Measurements from ENCODE around the gene WWC2.
"Not testable (repeated sequence)": the region's sequence is repeated elsewhere in the genome, so short reads cannot be mapped to it uniquely, and the experiment has no call there.

Gene WWC2

DNA sequence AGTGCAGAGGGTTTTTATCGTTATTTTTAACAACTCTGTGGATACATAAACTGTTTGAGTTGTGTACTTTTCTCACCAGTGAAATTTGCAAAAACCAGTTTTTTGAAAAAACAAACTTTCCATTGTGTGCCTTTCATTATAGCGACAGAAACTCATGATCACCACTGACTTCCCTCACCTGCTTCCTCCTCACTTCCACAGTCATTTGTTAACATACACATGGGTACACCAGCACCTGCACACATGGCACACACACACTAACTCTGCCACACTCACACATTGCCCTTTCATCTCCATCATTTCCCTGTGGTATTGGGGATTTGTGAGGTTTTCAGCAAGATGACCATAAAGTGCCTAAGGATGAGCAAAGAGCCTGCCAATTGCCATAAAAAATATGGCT is 200.4 kb downstream of the WWC2 start:
- no peak for DNase-seq (ENCODE audit: low read depth in 2 of 2)

DNA sequence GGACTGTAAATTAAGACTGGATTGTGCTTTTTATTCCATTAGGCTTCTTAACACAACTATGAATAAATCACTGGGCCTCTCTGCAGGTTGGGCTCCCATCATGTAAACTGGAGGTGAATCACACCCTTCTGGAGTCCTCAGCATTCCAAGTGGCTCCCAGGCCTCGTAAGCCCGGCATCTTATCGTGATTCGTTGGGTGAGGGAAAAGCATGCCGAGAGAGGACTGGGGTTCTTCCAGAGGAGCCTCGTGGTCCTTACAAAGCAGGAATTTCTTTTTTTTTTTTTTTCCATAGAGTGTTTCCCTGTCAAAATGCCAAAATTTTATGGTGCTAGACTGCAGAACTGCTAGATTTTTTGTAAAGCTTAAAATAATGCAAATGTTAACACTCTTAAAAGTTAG is 201.0 kb downstream of the WWC2 start:
- no peak for DNase-seq (ENCODE audit: low read depth in 2 of 2)

DNA sequence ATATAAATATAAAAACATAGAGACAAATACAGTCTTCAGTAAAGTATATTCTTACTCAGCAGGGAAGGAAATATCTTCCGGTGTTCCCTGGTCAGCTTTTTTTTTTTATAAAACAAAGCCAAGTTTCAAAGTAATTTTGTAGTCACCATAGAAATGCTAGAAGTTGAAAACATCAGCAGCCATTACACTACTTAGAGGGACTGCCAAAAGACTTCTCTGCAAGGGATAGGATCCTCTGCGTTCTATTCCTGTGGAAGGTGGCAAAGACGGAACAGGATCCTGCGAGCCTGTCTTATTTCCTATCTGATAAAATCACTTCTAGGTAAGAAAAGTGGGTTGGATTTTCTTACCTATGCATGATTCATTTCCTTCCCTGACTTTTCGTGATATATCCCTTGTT is 201.6 kb downstream of the WWC2 start:
- DNase-seq (ENCODE audit: low read depth in 2 of 2): no peak

DNA sequence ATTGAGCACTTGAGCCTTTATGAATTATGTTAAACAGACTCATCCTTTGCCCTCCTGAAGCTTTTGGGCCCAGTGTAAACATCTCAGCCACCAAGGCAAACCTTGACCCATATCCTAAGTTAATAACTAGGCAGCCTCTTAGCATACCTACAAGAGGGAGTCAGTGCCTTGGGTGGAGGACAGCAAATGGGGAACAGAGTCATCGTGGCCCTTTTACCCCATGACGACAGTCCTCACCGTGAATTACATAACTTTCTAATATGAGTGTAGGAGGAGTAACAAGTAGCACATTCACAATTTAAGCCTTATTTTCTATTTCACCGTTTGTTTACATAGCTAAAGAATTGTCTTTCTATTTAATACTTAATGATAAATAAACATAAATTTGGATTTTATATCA is 204.2 kb downstream of the WWC2 start:
- DNase-seq (ENCODE audit: low read depth in 2 of 2): no peak

DNA sequence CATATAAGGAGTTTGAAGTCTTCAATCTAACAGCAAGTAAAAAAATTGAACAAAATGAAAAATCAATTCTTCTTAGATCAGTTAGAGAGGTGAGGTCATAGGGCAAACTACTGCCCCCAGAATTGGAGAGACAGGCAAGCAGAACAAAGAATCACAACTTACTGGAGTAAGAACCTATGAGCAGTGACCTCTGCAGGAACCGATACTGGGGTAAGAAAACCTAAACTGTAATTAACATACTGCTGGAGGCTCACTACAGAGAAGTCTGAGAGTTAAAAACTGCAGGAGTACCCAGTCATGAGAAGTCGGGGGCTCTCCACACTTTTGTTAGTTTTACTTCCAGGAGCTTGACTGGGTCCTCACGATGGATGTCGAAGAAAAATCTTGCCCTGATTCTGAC is 205.0 kb downstream of the WWC2 start:
- DNase-seq (ENCODE audit: low read depth in 2 of 2): no peak

DNA sequence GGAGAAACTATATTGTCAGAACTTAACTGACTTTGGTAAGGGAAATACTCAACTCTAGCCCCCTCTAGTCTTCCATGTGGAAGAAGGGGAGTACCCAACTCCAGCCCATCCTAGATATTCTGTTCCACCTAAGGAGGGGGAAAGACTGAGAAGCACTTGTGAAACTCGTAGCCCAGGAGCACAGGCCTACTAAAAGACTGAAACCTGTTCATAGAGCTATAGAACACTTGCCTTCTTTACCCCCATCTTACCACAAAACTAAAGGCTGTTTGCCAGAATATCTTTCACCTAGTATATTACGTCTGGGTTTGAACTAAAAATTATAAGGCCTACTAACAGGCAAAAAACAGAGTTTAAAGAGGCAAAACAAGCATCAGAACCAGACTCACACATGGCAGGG is 205.5 kb downstream of the WWC2 start:
- no peak for DNase-seq (ENCODE audit: low read depth in 2 of 2)

DNA sequence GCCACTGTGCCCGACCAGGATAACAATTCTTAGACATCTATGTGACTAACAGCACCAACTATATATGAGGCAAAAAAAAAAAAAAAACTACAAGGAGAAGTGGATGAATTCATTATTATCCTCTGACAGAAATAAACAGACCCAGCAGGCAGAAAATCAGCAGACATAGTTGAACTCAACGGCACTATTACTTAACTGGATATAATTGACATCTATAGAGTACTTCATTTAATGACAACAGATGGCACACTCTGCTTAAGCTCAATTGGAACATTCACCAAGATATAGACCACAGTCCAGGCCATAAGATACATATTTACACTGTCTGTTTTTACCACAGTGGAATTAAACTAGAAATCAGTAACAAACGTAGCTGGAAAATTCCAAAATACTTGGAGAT is 207.8 kb downstream of the WWC2 start:
- no peak for DNase-seq (ENCODE audit: low read depth in 2 of 2)

DNA sequence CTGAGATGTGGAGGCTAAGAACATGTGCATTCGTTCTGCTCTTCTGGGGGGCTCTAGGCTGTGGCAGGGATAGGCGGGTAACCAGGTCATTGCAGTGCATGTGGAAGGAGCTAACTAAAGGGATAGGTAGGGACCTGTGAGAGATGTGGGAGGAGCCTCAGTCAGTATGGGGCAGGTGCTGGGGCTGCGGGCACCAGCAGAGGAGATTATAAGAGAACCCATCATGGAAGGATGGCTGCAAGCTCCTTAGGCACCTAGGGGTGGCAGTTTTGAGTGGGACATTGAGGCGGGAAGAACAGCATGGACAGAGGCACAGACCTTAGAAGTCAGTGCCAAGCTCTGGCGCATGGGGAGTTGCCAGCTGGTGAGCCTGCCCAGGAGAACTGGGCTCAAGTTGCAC is 213.8 kb downstream of the WWC2 start:
- no peak for DNase-seq (ENCODE audit: low read depth in 2 of 2)

DNA sequence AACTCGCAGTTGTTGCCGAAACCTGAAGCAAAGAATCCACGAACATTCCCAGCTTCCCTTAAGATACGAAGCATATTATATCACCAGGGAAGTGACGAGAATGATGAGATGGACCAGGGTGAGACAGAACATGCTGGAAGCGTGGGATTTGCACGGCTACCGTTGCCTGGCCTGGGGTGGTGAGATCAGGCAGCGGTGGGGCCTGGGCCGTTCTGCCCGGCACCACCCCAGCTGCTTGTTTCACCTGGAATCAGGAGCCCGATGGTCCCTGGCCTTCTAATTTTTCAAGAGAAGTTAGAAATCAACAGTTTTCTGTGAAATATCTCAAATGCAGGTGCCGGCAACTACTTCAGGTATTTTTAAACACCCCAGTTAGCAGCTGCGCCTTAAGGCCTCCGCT is 215.3 kb downstream of the WWC2 start:
- no peak for DNase-seq (ENCODE audit: low read depth in 2 of 2)

DNA sequence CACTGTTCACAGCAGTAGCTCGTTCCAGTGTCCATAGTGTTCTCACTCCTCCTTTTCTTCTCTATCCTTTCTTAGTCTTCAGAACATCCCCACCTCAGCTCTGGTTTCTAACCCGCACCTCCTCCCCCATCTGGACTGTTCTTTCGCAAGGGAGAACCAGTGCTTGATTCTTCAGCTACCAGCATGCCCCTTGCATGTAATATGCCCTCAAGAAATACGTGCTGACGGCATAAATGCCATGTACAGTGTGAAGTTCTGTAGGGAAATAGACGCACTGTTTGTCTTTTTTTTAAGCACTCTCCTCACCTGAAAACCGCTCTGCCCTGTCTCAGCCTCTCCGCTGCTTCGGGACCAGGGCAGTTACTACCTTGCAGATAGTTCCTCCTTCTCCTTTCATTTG is 215.7 kb downstream of the WWC2 start:
- DNase-seq (ENCODE audit: low read depth in 2 of 2): no peak

DNA sequence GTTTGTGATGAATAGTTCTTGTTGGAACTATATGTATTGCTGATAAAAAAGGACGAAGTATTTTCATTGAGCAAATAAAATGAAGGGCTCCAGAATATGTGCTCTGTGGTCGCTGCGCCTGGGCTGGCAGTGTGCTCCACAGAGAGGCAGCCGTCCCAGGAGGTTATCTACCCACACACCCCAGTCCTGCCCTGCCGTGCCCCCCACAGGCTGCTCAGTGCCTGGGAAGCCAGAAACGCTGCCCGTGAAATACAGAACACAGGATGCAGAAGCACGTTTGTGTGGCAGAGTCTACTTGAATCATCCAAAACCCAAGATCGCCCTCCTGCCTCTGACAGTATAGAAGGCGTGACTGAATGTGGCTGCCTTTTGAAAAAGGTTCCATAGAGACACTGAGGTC is 219.6 kb downstream of the WWC2 start:
- no peak for DNase-seq (ENCODE audit: low read depth in 2 of 2)

DNA sequence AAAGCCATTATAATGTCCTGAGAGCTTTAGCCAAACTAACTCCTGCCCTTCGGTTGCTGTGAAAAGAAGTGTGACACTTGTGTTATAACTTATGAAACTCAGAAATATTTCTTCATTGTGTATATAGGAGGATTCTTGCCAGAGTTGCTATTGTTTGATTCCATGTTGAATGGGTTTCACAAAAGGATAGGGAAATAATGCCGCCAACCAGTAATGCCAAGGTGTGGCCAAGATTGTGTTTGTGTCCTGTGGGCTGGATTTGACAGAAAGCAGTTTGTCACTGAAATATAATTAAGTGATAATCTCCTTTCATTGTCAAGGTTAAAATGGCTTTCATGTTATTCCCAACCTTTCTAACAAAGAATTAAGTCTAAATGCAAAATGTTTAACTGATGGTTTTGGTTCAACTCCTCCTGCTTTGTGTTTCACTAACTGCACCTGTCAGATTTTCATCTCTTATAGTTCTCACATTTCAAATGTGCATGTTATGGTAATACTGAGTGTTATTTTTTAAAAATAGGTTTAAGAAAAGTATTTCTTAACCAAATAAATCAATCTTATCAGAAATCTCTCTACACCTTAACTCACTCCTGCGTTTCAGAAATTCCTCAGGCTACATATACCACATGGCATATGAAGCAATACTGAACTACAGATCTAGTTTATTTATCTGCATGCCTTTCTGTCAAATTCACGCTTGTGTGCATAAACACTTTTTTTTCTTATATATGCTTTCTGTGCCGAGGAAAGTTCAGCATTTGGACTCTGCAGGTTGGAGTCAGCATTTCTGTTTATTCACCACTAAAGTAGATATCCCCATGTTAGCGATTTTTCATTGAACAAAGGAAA is 221.4 kb downstream of the WWC2 start, which contains the start of gene CLDN22:
TSS of gene CLDN22 (minus strand) at position 66 of the 849 bp plus-strand sequence. CDS start at position 8, 58 bp downstream.
- no peak for DNase-seq (ENCODE audit: low read depth in 2 of 2)

DNA sequence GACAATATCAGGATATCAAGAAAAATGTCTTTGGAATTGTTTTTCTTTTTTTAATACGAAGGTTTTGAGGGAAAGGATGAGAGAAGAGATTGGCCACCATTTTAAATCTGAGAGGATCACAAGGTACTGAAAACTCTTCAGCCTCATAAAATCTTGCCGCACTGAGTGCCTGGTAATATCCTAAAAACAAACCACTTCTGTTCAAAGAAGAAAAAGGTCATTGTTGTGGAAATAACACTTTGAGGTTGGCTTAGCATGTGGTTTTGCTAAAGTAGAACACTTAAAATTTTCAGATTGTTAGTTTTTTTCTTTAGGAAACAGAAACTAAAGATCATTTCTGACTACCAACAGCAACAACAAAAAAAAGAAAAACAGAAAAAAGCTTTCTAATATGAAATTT is 222.0 kb downstream of the WWC2 start:
- DNase-seq (ENCODE audit: low read depth in 2 of 2): no peak

DNA sequence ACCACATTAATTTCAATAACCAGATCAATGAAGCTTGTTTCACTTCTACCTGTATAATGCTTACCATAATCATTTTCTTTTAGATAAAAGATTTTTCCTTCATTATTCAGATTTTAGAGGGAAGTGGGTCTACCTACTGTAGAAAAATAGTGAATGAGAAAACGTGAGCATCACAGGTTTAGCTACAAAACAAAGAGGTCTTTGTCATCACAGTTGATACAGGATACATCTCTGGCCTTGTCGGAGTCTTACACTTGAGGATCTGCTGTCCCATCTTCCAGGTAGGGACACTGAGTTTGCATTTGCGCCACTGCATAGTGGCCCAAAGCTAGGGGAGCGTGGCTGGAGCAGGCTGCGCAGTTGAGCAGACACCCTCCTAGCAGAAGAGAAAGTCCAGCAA is 222.5 kb downstream of the WWC2 start:
- no peak for DNase-seq (ENCODE audit: low read depth in 2 of 2)

DNA sequence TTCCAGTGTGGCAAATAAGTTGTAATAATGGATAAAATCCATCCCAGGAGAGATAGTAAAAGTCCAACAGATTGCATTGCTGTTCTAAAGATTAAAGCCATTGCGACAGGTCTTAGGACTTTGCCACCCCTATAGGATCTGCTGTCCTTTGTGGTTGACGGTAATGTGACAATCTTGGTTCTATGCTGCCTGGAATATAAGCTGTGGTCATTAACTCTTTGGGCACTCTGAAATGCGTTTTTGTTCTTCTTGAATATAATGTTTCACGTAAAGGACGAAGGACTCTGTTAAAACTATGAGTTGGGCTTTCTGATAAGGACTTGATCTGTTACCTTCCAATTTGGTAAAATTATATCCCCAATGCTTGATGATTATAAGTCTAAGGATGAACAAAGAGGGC is 223.3 kb downstream of the WWC2 start, which contains the start of gene CLDN24:
TSS of gene CLDN24 (minus strand) at position 101 of the 400 bp plus-strand sequence. CDS start at position 101, 0 bp downstream.
- no peak for DNase-seq (ENCODE audit: low read depth in 2 of 2)

DNA sequence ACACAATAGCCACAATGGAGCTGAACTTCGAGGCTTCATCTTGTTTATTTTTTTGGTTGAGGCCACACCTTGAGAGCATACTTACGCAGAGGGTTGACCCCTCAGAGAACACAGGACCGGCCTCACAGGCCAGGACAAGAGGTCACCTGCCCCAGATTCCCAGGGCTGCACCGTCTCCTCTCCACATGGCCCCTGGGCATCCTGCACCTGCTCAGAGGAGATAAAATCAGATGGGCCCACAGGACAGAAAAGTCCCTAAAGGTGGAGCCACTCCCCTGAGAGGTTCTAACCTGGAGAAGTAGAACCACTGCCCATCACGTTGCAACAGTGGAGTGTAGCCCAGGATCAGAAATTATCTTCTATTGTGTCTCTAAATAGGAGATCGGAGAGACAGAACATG is 224.2 kb downstream of the WWC2 start:
- DNase-seq (ENCODE audit: low read depth in 2 of 2): no peak

DNA sequence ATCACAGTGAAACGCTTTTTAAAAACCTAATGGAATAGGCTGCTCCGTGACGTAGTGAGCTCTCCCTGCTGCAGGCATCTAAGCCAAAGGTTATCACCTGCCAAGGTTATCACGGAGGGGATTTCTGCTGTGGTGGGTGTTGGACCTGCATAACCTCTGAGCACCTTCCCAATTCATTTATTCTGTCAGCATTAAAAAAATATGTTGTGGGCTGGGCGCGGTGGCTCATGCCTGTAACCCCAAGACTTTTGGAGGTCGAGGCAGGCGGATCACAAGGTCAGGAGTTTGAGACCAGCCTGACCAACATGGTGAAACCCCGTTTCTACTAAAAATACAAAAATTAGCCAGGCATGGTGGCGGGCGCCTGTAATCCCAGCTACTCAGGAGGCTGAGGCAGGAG is 225.0 kb downstream of the WWC2 start:
- DNase-seq (ENCODE audit: low read depth in 2 of 2): not testable (repeated sequence)

DNA sequence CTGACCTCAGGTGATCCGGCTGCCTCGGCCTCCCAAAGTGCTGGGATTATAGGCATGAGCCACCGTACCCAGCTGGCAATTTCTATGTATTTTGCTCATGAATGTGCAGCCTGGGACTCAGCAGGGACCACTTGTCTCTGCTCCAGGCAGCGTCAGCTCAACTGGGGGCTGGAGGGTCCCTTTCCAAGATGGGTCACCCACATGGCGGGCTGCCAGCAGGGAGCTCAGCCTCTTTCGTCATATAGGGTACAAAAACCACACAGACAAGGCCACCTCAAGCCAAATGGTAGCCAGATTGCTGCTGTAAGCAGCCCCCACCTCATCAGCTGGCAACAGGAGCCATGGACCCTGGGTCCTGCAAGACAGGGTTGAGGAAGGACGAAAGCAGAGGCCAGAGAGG is 225.6 kb downstream of the WWC2 start:
- no peak for DNase-seq (ENCODE audit: low read depth in 2 of 2)

DNA sequence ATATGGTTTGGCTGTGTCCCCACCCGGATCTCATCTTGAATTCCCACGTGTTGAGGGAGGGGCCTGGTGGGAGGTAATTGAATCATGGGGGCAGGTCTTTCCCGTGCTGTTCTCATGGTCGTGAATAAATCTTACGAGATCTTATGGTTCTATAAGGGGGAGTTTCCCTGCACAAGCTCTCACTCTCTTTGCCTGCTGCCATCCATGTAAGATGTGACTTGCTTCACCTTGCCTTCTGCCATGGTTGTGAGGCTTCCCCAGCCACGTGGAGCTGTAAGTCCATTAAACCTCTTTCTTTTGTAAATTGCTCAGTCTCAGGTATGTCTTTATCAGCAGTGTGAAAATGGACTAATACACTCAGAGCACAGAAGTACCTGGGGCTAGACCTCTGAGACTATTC is 227.3 kb downstream of the WWC2 start:
- DNase-seq (ENCODE audit: low read depth in 2 of 2): not testable (repeated sequence)

DNA sequence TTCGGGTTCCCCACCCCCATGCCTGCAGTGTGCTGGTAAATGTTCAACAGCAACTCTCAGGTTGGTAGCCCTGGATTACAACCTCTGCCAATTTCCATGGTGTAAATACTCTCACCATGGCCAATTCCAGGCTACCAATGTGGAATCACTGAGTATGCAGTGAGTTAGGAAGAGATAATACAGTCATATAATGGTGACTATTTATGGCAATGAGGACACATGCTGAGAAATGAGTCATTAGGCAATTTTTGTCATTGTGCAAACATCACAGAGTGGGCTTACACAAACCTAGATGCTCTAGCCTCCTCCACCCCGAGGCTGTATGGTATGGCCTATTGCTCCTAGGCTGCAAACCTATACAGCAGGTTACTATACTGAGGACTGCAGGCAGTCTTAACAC is 227.8 kb downstream of the WWC2 start:
- DNase-seq (ENCODE audit: low read depth in 2 of 2): no peak

DNA sequence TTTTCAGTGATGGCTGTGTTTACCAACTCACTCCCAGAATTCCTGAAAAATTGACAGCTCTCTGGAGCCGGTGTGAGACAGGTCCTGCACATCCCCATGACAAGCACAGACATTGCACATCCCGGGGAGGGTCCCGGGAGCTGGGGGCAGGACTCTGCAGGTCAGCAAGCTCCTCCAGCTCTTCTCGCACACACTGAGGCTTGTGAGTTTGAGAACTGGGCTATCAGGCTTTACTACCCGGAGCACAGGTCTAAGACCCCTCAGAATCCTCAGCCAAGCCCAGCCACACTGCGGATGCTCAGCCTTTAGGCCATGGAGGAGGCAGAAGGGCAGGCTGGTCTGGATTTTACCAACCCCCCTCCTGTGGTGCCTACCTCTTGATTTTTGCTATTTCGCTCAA is 228.8 kb downstream of the WWC2 start:
- no peak for DNase-seq (ENCODE audit: low read depth in 2 of 2)

DNA sequence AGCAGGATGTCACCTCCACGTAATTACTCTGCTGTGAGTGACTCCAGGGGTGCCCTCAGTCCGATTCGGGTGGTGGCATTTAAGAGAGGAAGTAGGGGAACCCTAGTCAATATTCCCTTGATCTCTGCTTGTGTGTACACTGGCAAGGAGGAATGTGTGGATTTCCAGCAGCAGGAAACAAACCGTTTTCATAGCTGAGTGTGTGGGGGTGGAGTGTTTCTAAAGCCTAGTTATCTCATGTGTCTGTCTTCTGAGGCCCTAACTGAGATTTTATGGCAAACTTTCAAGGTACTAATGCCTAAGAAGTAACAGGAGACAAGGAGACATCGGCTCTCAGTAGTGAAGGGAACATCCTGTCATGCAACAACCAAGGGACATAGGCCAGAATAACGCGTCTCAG is 229.8 kb downstream of the WWC2 start:
- DNase-seq (ENCODE audit: low read depth in 2 of 2): no peak

DNA sequence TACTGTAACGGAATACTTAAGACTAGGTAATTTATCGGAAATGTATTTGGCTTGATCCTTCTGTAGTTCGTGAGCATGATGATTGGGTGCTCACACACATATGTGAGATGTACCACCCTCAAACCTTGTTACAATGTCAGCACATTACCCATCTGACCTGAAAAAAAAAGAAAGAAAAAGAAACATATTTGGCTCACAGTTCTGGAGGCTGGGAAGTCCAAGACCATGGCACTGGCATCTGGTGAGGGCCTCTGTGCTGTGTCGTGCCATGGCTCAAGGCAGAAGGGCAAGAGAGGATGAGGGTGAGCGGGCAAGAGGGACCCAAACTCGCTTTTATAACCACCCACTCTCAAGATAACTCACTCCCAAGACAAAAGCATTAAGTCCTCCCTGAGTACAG is 230.2 kb downstream of the WWC2 start:
- DNase-seq (ENCODE audit: low read depth in 2 of 2): no peak
